GM06990 (cell line): Measurements from ENCODE around the gene TNFAIP8L1.

ENCODE experiments used
- DNase-seq: peaks from one replicate; pipeline ENCODE4 v3.0.0-alpha.2; 2011; ENCODE audit not compliant: insufficient read length; ENCODE audit errors: extremely low read depth
- H3K27me3 ChIP-seq: replicated peaks from 2 replicates; pipeline ENCODE4 v1.6.0; 2011; ENCODE audit warnings: low read length; ENCODE audit not compliant: control insufficient read depth, insufficient read depth
- H3K36me3 ChIP-seq: 2 replicates; pipeline ENCODE4 v1.5.1; 2011; ENCODE audit warnings: low read length; ENCODE audit not compliant: control insufficient read depth, insufficient read depth
- H3K4me3 ChIP-seq: replicated peaks from 2 replicates; pipeline ENCODE4 v1.5.1; 2011; ENCODE audit warnings: low read depth, mild to moderate bottlenecking, control low read depth, low read length
- TF ChIP-seq, protein P1 (sequence below): IDR thresholded peaks from 2 replicates; pipeline ENCODE4 v1.5.1; 2011; ENCODE audit warnings: low read length, control low read depth, mild to moderate bottlenecking, inconsistent platforms; ENCODE audit not compliant: insufficient read depth, poor library complexity, severe bottlenecking

TNFAIP8L1 gene

DNA sequence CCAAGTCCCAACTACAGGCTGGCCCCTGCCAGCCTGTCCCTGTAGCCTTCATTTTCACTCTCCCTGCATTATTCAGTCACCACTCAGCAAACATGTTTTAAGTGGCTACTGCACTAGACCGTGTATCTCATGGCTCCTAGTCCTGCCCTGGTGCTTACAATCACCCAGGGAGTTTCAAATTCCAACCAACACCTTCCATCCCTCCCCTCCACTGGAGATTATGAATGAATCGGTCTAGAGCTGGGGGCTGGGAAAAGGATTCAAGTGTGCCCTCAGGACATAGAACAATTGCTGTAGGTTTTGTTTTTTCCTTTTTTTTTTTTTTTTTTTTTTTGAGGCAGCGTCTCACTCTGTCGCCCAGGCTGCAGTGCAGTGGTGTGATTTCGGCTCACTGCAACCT lies 15.0 kb upstream of the TNFAIP8L1 start:
- H3K4me3 ChIP-seq = no peak overlapping the region
- DNase-seq = no peak
- no peaks in the 10 kb centered on the region for H3K27me3 ChIP-seq
- no peaks in the 10 kb centered on the region for H3K36me3 ChIP-seq
- TF ChIP-seq, protein P1, sequence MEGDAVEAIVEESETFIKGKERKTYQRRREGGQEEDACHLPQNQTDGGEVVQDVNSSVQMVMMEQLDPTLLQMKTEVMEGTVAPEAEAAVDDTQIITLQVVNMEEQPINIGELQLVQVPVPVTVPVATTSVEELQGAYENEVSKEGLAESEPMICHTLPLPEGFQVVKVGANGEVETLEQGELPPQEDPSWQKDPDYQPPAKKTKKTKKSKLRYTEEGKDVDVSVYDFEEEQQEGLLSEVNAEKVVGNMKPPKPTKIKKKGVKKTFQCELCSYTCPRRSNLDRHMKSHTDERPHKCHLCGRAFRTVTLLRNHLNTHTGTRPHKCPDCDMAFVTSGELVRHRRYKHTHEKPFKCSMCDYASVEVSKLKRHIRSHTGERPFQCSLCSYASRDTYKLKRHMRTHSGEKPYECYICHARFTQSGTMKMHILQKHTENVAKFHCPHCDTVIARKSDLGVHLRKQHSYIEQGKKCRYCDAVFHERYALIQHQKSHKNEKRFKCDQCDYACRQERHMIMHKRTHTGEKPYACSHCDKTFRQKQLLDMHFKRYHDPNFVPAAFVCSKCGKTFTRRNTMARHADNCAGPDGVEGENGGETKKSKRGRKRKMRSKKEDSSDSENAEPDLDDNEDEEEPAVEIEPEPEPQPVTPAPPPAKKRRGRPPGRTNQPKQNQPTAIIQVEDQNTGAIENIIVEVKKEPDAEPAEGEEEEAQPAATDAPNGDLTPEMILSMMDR = no peak

GRCh38 chr19:4624733-4625362 lies 14.5 kb upstream of the TNFAIP8L1 start:
- H3K4me3 ChIP-seq = no peak overlapping the region
- no peaks in the 10 kb centered on the region for H3K27me3 ChIP-seq
- H3K36me3 ChIP-seq = no peaks in the 10 kb centered on the region
- DNase-seq = no peak
- TF ChIP-seq, protein P1 = peak; percentile 71

- Histone ChIP-seq H3K36me3 (no peaks in the 10 kb centered on the region), H3K4me3 (no peak overlapping the region), H3K27me3 (no peaks in the 10 kb centered on the region)
- TF ChIP-seq, protein P1 = peak; percentile 86
- DNase-seq = no peak
Measured at GRCh38 chr19:4633140-4633967, 6.0 kb upstream of the TNFAIP8L1 start.

DNA sequence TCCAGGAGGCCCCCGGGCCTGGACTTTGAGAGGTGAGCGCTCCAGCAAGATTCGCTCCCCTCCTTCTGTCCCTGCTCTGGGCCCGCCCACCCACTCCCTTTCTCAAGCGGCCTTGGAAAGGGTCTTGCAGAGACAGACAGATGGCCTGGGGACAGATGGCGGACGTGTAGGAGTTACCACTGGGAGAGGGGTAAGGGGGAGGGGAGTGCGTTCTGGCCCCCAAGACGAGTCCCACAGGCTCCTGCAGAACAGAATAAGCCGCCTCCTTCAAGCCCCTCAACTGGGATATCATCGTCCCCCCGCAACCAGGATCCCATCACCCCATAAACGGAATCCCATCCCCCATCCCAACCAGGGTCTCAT lies 3.6 kb upstream of the TNFAIP8L1 start:
- DNase-seq = no peak
- TF ChIP-seq, protein P1 = no peak
- Histone ChIP-seq H3K4me3 (peak overlapping the region; percentile 54), H3K36me3 (no peaks in the 10 kb centered on the region), H3K27me3 (no peaks in the 10 kb centered on the region)

- TF ChIP-seq, protein P1 = peak; percentile 75
- peak overlapping the region; percentile 54 for H3K4me3 ChIP-seq
- no peaks in the 10 kb centered on the region for H3K36me3 ChIP-seq
- DNase-seq = peak; percentile 76
- no peaks in the 10 kb centered on the region for H3K27me3 ChIP-seq
Measured at GRCh38 chr19:4636151-4636717, 3.1 kb upstream of the TNFAIP8L1 start.
